ENCODE results near the gene DAO.

DNA sequence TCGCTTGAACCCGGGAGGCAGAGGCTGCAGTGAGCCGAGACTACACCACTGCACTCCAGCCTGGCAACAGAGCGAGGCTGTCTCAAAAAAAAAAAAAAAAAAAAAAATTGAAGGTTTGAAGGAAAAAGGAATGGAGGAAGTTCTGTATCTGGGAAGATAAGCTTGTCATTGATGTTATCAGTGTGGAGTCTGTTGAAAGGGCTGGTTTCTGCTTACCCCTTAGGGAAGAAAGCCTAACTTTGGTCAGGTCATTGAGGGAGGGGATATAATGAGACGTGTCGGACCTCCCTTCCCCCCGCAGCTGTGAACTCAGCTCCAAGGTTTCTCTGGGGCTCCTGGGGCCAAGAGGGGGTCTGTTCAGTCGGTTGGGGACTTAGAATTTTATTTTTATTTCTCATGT, 16.4 kb downstream of the DAO start:
- TF ChIP-seq, protein P1, sequence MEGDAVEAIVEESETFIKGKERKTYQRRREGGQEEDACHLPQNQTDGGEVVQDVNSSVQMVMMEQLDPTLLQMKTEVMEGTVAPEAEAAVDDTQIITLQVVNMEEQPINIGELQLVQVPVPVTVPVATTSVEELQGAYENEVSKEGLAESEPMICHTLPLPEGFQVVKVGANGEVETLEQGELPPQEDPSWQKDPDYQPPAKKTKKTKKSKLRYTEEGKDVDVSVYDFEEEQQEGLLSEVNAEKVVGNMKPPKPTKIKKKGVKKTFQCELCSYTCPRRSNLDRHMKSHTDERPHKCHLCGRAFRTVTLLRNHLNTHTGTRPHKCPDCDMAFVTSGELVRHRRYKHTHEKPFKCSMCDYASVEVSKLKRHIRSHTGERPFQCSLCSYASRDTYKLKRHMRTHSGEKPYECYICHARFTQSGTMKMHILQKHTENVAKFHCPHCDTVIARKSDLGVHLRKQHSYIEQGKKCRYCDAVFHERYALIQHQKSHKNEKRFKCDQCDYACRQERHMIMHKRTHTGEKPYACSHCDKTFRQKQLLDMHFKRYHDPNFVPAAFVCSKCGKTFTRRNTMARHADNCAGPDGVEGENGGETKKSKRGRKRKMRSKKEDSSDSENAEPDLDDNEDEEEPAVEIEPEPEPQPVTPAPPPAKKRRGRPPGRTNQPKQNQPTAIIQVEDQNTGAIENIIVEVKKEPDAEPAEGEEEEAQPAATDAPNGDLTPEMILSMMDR (IDR thresholded peaks at IDR 0.05): no peak
- no peak for TF ChIP-seq POLR2A (IDR thresholded peaks at IDR 0.05)

All from testis (tissue), 2 donors.